GM21529 (cell line): ENCODE results near the gene FAM219A.

Experiments used
- ATAC-seq: cut with Tn5 transposase; IDR thresholded peaks from one replicate; pipeline ENCODE4 v1.9.1; 2021; ENCODE audit not compliant: unreplicated experiment

Gene FAM219A

DNA sequence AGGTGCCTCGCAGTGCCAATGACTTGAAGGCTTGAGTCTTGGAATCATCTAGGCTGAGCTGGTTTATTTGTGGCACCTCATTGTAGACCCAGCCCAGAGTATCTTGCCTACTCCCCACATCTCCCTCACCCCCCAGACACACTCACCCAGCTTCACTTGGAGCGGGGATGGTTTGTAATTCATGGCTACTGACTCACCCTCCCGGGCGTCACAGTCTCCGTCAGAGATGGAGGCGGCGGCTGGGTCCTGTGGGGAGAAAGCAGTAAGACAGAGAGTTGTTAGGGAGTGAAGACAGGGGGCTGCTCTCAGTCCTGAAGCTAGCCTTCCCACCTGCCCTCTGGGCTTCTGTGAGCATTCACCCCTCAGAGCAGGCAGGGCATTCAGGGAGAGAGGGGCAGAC lies 52.7 kb downstream of the FAM219A start:
- ATAC-seq, result no peak

DNA sequence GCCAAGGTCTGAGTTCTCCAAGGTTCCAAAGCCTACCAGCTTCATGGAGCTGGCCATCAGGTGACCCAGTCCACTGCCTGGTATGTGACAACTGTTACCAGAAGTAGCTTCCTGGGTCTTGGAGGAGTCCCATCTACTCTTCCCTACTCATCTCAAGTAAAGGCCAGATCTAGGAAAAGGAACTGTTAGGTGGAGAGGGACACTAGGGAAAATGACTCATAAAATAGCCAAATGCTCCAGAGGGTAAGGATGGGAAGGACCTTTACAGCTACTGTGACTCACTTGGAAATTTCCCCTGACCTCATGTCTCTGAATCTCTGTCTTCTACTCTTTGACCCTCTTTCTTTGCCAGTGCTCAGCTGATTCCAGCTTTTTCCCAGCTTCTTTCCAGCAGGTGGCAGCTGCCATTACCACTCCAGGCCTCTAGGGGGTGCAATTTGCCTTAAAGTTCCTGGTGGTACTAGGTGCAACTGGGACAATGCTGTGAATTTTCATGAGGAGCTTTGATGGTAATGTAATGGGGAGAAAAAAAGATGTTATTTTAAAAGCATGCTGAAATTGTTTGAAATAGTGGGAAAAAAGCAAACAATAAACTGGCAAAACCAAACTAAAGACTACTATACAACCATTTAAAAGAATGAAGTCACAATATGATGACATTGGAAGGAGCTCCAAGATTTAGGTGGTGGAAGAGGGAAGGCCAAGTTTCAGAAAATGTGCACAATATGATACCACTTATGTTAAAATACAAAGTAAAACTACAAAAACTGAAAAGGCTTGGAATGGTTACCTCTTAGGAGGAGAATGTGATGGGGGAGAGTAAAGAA lies 54.6 kb downstream of the FAM219A start:
- no peak for ATAC-seq

DNA sequence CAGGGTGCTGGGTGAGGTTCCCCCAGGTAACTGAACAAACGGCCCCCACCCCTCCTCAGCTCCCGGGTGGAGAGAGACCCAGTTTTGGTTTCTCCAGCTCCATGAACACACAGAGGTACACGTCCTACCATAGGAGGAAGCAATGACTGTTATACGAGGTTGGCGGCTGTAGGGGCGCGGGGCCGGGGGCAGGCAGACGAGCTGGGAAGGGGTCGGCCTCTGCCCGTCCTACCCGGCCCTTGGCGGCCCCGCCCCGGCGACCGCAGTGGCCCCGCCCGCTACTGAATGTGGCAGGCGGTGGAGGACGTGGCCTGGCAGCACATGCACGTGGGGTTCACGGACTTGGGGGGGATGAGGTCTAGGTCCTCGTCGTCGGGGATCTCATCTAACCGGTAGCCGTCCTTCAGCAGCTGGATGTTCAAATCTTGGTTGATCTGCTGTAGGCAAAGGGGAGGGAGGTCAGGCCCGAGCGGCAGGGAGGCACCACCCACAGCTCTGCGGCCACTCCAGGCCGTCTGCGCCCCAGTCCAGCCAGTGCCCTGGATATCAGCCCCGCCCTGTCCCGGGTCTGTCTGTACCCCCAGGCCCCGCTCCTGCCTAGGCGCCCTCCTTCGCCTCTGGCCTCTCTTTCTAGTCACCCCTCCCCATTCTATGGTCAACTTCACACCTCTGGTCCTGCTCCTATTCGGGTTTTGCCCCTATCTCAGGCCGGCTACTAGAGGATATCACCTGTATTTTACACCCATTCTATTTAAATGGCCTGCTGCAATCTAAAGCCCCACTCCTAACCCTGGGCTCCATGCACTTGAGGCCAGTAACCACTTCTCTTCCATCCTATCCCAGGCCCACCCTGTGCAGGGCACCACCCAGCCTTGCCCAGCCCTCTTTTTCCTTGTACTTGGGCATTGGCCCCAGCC lies 57.4 kb downstream of the FAM219A start:
- no peak for ATAC-seq

DNA sequence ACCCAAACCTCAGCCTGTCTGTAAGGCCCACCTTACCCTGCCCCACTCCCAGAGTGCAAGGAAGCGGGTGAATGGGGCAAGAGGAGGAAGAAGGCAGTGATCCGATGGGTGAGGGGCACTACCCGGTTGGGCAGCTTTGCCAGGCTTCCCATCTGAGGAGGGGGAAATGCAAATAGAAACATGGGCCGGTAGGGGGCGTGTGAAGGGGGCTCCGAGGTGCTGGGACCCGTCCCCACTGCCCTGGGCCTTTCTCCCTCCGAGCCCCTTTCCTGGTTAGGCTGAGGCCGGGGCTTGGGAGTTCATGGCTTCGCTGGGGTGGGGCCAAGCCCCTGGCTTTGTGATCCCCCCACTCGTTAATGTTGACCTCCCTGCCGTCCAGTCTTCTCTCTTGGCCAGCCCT lies 58.1 kb downstream of the FAM219A start:
- ATAC-seq, result no peak

DNA sequence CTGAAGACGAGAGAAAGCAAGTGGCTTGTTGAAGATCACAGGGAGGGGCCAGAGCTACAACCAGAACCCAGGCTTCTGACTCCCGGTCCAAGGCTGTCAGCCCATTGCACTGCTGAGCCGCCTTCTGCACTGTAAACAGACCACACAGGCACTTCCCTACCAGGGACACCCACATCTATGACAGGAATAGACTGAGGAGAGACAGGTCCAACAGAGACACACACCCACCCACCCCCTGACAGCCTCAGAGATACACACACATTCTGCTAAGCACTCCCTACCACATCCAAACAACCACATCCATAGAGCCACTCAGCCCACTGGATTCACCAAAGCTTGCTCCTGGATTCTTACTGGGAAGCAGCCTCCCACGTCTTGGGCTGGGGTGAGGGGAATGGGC lies 58.6 kb downstream of the FAM219A start:
- no peak for ATAC-seq

DNA sequence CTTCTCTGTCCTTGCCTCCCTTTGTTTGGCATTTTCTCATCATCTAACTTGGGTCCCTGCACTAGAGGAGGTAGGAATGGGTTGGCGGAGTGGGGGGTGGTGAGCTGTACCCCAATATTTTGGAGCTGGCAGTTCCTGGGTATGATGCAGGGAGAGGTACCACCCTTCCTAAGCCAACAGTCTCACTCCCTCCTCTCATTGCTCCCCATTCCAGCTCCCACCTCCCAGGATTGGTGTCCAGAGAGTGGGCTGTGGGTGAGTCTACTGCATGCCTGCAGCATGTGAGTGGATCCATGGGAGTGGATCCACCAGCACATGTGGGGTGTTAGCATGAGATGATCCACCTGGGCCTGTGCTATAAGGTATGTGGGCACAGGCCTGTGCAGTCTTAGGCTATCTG lies 59.5 kb downstream of the FAM219A start:
- no peak for ATAC-seq

DNA sequence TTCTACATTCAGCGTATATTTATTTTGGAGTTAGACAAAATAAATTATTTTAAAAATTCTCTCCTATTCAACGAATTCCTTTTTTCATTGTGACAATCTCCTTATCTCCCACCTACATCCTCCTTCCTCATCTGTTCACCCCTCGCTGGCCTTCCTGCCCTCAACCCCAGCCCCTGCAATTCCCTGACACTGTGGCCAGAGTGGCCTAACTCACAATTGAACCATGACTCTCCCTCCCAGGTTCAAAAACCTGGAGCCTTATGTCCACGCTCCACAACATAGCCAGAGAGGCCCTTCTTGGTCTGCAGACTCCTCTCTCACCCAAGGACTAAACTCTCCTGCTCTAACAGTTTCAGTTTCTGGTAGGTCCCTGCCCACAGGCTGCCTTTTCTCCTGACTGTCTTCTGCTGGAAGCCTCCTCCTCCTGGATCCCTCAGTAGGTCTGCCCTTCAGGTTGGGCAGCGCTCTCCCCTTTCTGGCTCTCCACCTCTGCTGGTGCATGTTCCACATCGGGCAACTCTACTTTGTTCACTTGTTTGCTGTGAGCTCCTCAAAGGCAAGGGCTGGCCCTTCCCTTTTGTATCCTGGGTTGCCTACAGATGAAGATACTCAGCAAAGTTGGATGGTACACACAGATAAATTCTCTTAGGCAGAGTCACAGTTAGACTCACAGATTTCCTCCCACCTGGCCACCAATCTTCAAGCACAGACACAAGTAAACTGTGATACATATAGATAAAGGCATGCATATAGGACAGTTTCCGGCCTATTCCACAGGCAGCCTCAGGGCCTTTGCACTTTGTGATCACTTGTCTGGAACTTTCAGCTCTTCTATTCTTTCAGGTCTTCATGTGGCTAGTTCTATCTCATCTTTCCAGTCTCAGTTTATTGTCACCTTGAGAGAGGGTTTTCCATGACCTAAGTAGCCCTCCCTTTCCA lies 61.8 kb downstream of the FAM219A start:
- no peak for ATAC-seq

DNA sequence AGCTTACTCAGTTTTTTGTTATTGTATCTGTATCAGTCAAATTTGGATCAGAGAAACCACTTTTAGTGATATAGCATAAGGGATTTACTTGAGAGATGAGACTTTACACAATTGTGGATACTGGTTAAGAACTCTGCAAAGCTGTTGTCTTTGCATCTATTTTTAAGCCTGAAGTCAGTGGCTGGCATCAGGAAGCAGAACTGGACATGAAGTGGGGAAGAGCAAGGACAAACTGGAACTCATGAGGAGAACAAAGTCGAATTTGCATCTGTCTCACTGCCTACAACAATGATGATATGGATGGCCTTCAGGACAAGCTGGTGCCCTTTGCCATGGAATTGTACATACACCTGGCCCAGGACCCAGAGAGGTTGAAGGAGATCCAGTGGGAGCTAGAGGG lies 65.9 kb downstream of the FAM219A start:
- ATAC-seq, result no peak

DNA sequence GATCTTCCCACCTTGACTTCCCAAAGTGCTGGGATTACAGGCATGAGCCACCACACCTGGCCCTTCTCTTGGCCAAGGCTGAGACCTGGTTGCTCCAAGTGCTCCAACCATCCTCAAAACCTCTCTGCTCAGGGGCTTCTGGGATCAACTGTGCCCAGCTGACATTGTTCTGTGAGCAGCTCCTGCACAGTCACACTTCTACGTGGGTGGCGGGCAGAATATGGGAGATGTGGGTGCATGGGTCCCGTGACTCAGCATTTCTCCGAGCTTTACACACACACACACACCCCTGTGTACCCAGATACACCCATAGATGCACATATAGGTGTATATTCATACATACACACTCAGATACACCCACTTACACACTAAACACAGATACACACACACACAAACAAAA lies 71.1 kb downstream of the FAM219A start:
- no peak for ATAC-seq

DNA sequence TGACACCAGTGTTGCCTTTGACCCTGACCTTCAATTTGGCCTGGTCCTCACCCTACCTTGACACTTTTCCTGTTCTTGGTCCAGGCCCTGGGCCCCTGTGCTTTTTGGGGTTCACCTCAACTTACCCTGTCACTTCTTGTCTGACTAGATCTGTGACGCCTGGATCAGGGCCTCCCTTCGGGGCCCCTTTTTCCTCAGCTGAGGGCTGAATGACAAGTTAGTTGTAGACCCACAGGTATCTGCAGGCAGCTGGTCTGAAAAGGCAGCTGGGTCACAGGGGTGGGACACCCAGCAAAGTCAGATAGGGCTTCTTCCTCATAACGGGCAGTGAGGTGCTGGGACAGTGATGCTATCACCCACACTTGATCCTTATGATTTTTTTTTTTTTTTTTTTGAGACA lies 71.7 kb downstream of the FAM219A start:
- ATAC-seq, result no peak

DNA sequence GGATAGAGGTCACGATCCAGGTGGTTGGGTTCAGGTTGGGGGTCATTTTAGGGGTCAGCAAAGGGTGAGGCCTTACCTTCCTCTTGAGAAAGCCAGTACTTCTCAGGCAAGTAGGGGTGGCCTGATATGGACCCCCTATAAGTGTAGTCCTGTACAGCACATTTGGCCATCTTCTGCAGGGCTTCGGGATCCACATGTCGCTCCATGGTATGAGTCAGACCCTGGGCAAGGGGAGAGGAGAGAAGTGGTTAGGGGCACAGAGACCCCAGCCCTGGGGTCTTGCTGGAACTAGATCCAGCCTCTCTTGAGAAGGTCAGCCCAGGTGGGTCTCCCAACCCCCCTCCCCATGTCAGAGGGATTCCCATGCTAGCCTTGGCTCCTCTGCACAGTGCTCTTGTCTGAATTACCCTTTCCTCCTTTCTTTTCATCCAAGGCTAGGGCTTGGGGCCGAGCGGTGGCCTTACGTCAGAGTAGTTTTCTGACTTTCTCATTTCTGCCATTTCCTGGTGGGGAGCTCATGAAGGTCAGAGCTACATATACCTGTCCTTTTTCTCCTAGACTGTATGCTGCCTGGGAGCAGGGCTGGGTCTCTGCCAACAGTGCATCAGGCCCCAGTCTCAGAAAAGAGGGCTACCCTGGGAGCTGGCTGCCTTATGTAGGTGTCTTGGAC lies 72.7 kb downstream of the FAM219A start:
- ATAC-seq, result no peak

DNA sequence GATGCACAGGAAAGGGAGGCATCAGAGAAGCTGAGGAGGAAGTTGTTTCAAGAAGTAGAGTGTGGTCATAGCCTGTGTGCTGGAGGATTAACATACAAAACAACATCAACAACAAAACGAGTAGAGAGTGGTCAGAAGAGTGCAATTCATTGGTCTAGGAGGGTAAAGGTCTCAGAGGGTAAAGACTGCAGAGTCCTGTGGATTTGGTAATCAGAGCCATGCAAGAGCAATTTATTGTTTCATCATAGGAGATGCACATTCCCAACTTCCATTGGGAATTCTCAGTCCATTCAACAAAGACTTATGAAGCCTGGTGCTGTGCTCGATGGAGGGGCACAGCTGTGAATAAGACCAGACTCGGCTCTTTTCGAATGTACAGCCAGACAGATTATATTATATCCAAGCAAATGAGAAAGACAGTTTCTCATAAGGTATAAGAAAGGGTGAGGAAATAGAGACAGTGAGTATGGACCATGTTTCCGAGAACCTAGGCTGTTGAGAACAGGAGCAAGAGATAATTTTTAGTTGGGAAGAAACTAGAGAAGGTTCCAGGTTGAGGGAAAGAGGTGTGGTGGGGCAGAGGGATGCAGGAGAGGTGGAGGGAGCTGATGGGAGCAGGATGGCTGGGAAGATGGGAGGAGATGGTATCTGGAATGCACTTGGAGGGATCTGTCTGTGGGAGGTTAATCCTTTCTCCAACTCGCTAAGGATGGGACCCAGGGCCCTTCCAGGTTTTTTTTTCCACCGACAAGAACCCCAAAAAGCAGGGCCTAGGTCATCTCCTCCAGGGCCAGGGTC lies 73.8 kb downstream of the FAM219A start:
- ATAC-seq, result no peak

DNA sequence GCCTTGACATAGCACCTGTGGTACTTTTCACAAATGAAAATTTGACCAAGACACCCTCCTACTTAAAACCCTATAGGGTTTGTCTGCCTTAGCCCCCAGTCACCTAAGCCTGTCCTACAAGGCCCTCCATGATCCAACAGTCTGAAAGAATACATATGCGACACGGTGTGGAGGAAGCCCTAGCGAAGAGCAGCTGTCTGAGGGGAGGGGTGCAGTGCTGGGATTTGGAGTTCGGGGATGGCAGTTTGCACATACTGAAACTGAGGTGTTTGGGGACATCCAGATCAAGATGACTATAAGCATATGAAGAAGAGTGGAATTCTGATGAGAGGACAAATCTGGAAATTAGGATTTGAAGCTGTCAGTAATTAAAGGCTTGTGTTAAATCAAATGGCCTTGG lies 74.5 kb downstream of the FAM219A start:
- no peak for ATAC-seq

DNA sequence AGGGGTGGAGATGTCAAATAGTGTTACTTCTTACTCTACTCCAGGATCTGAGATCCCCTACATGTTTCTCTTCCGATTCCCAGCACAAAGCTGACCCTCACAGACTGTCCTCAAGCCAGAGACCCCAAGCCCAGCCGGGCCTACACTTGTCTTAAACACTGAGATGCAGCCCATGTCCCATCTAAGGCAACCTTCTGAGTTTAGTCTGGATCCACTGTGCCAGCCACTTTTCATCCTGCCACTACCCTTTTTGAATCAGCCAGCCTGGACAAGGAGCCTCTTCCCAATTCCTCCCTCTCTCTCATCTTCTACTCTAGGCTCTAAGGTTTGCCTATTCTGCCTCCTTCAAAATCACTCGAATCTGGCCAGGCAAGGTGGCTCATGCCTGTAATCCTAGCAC lies 75.5 kb downstream of the FAM219A start:
- ATAC-seq, result no peak

DNA sequence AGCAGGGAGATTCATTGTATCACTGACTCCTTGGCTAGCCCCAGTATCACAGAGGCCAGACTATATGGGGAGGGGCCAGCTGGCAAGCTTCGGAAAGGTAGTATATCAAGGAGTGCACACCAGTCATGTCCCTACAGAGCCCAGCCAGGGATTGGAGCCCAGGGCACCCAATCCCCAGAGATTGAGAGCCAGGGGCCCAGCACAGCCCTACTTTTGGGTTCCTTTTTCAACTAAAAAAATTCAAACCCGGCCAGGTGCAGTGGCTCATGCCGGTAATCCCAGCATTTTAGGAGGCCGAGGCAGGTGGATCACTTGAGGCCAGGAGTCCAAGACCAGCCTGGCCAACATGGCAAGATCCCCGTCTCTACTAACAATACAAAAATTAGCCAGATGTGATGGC lies 76.3 kb downstream of the FAM219A start:
- no peak for ATAC-seq

DNA sequence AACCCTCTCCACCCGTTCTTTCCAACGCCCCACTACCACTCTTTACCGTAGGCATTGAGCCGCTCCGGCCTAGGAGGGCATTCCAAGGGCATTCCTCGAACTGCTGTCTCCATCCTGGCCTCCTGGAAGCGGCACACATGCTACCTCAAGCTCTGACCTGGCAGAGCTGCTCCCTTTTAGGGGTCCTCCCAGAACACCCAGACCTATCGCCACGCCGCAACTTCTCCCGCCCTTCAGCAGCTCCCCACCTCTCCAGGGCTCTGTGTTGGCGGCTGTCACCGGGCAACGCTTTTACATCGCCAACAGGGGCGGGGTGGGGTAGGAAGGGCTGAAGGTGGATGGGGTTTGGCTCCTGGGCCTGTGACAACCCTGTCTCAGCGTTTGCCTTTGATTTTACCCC lies 77.0 kb downstream of the FAM219A start:
- no peak for ATAC-seq

DNA sequence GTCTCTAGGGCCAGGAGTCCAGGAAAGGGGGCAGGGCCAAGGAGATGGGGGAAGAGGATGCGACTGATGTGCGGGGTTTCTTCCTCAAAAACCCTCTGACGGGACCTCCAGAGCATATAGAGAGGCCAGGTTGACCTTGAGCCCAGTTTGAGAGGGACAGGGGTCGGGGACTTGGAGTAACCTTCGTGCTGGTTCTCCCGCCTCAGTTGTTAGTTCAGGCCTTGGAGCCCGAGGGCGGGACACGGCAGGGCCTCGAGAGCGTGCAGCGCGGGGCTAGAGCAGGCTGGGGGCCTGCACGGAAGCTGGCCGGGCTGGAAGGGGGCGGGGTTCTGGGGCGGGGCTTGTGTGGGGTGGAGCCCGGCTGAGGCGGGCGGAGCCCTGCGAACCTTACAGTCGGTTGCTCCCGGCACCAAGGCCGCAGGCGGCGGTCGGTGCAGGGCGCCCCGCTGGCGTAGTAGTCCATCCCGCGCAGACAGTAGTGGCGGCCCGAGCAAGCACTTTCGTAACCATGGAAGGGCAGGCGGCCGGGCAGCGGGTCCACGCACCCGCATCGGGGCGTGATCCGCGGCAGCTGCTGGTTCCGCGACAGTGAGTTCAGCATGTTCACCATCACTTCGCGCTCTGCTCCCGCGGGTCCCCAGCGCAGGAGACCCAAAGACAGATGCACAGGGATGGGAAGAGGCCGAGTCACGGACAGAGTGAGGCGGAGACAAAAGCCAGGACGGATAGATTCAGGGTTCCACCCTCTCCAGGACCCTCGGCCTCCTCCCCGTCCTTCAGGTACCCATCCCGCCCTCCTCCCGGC lies 77.7 kb downstream of the FAM219A start:
- ATAC-seq, result peak; percentile 33

DNA sequence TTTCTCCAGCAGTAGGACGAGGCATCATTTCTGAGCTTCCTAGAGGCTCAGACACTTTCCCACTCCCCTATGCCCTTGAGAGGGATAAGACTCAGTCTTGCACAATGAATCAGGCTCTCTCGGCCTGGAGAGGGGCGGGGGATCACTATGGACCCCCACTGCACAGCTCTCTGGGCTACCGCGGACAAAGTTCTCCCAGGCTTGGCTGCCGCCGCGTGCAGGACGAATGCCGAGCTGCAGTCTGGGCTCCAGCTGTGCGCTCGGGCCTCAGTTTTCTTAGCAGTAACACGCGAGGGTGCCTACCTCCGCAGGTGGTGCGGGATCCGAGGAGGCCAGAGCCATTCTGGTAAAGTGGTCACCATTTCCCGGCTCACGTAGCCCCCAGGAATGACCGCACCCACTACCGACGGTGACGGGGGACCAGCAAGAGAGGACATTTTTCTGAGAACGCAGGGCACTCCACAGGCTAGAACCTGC lies 78.3 kb downstream of the FAM219A start:
- ATAC-seq, result no peak
